Mesenteric fat pad (tissue), 1 donor: ENCODE results near the gene GNAI3. TPM values are rescaled to one million over a fixed set of nuclear protein-coding genes. Genes with fewer than 3 reads are reported as not detected.

Source experiments
- DNase-seq: peaks from one replicate; pipeline ENCODE4 v3.0.0-alpha.2; 2020; ENCODE audit warnings: low spot score
- total RNA-seq: library from RNA; stranded (reverse); fragmentation: NEBNext Ultra II Directional; extraction: Animal tissue kit (Norgen Biotek cat#: 25700); gene quantifications from one replicate; pipeline ENCODE4 v1.2.1, GENCODE V29; 2021
- donor health status: DM: yes; HTN: yes; CAD: no.

GNAI3 gene
- total RNA-seq, 1 donor from 2014 or later, result 8.7 TPM

DNA sequence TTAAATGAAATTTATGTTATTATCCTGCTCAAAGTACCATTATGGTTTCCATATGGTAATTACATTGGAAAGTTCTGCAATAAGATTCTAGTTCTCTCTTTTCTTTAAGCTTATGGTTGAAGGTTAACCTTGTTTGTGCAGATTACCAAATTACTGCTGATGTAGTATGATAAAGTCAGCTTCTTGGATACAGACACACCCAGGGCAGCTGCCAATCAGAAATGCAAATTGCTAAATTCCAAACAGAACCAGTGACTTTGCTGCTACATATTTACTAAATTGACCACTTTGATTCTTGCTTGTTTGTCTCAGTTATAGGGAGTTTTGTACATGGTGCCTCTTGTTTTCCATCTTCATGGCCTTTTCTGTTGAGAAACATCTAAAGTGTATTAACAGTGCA is 44.5 kb downstream of the GNAI3 start:
- DNase-seq, result no peak

DNA sequence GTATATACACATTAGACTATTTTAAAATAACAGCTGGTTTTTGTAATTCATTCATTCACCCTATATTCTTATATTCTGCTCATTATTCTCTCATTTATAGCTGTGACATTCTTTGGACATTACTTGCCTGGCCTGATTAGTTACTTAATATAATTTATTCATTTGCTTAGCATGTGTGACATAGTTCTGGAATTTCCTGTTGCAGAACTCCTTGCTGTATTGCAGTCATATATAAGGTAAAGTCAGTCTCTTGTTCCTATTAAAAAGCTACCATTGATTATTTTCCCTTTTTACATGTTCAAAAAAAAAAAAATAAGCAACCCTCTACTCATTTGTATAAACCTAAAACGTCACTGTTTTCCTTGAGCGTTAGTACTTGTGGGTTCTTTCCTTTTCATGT is 47.1 kb downstream of the GNAI3 start:
- DNase-seq, result no peak

DNA sequence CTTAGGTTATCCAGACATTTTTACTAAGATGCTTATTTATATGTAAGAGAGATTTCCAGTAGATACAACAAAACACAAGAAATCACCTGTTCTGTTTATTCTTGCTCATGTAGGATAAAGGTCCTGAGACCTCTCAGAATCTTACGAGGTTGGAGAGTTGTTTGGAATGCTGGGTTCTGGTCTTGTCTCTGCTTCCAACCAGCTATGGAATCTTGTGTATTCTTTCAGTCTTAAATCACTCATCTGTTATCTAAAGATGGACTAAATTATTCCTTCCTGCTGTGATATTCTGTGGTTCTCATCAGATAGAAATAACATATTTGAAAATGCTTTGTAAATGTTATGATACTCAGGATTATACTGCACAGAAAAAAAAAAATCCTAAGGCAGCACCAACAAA is 49.7 kb downstream of the GNAI3 start:
- DNase-seq, result no peak

DNA sequence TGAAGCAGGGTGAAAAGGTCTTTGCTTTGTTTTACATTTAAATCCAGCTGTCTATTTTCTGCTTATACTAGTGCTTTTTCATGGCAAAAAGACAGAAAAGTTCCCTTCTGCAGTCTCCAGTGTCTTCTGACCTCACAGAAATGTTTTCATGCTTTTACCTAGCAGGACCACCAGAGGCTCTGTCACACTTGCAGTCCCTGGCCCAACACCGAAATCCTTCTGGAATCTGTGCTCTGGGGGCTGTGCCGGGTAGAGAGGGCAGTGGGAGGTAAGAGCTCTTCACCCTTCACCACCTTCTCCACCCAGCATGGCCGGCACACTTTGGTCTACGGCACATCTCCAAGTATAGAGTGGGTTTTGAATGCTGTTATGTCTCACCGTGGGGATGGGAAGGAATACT is 50.2 kb downstream of the GNAI3 start:
- DNase-seq, result no peak

DNA sequence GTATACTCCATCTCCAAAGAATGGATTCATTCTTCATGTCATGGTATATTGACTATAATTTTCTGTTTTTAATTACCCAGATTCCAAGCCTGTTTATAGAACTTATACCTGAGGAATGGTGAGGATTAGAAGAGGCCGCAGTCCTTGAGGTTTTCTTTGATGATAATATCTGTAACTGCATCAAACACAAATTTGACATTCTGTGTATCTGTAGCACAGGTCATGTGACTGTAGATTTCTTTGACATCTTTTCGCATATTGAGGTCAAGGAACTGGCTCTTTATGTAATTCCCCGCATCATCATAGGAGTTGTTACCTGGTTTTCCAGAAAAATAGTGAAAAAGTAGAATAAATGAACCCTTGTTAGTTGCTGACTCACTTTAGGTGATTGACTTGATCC is 54.8 kb downstream of the GNAI3 start:
- no peak for DNase-seq

DNA sequence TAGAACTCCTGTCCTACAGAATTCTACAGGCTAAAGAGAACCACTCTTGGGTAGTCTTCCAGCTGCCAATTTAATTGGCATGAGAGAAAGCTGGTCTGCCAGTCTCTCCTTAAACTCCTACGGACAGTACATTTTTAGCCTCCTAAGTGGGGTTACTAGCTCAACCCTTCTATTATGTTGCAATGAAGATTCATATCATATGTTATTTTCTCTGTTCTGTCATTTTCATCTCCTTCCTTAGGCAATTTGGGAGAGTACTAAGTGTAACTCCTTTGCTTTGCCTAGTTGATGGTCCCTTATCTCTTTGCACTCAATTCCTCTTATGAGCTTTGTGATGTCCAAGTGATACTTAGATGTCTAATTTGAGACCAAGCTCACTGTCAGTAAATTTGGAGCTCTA is 57.0 kb downstream of the GNAI3 start:
- DNase-seq, result no peak

DNA sequence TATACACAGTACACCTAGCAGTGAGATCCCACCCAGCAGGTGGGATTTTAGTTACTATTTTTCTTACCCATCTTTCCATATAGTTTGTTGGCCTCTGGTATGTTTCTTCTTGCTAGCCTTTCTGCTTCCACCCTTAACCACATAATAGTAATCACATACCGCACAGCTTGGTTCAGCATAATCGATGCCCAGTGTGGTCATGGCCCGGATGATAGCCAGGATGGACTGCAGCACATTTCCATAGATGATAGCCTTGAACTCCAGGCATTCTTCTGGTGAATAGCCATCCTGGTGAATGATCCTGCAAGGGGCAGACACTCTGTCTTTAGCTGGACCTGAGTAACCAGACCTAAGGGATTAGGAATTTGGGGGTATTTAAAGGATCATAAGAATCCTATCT is 61.5 kb downstream of the GNAI3 start:
- no peak for DNase-seq

DNA sequence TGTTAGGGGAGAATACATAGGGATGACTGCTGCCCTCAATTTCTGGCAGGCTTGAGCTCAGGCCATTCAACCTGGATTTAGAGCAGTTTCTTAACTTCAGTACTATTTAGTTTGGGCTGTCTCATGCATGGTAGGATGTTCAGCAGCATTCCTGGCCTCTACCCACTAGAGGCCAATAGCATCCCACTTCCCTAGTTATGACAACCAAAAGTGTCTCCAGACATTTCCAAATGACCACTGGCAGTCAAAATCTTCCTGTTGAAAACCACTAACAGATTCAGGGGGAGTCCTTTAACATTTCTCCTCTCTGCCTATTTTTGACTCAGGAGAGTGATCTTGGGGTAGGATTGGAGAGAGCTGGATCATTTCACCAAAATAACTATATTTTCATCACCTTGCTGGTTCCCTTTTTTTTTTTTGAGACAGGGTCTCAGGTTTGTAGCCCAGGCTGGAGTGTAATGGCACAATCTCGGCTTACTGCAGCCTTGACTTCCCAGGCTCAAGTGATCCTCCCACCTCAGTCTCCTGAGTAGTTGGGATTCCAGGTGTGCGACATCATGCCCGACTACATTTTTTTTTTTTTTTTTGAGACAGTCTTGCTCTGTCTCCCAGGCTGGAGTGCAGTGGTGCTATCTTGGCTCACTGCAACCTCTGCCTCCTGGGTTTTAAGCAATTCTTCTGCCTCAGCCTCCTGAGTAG is 62.3 kb downstream of the GNAI3 start:
- no peak for DNase-seq

DNA sequence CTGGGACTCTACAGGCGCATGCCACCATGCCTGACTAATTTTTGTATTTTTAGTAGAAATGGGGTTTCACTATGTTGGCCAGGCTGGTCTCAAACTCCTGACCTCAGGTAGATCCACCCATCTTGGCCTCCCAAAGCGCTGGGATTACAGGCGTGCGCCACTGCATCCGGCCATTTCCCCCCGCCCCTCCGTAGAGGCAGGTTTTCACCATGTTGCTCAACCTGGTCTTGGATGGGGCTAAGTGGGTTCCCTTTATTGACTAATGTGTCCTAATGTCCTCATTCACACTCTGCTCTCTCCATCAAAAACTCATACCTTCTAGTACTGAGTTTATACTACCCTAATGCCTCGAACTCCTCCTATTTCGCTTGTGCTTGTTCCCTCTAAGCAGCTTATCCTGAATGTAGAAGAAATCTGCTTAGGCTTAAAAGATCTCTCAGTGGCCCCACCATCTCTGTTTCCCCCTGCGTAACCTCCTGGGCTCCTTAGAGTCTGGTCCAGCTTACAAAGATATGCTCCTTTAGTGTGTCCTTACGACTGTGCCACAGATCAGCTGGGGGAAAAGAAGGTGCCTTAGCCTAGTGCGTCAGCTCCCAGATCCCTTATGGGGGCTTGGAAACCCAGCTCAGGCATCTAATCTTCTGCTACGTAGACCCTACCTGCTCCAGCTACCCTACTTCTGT is 63.0 kb downstream of the GNAI3 start:
- DNase-seq, result no peak

DNA sequence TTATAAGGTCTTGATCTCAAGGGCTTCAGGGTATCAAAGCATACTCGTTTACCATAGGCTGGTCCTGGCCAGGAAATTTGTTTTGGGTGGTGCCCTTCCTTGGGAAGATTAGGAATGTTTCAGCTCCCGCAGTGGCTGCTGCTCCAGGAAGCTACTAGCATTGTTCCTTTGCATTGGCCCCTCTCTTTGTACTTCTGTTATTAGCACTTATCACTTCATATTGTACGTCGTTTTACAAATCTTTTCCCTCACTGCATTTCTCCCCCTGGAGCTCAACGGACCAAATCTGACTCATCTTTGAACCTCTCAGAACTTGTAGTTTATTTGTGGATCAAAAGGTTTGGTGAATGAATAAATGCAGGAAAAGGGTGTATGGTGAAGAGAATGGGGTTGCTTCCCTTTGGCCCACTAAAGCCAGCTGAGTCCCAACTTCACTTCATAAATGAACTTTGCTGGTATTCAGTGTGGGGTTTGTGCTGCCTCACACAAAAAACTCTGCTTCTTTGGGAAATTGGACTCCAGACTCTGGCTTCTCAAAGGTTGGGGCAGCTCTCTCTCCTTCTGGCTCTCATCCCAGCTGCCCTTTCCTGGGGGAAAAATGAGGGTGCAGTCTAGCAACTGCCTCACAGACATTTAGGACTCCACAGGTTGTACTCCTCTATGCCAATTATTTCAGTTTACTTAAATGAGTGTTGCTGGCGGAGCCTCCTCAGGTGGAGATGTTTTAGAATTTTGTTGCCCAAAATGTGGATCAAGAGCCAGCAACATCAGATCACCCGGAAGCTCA is 65.1 kb downstream of the GNAI3 start:
- no peak for DNase-seq

DNA sequence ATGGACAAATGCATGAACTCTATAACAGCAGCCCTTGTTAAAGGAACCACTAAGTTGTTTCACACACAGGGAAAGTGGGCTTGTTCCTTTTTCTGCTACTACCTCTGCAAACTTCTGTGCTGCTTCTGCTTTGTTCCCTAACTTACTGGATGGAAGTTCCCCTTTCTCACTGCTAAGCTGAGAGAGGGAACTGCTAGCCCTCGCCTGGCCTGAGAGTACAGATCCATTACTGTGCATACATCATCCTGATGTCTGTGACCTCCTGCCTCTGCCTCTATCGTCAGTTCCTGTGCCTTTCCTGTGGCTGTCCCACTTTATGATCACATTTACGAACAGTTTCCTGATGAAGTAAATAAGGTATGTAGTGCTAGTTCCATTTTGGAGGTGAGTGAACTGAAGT is 67.5 kb downstream of the GNAI3 start:
- DNase-seq, result no peak

DNA sequence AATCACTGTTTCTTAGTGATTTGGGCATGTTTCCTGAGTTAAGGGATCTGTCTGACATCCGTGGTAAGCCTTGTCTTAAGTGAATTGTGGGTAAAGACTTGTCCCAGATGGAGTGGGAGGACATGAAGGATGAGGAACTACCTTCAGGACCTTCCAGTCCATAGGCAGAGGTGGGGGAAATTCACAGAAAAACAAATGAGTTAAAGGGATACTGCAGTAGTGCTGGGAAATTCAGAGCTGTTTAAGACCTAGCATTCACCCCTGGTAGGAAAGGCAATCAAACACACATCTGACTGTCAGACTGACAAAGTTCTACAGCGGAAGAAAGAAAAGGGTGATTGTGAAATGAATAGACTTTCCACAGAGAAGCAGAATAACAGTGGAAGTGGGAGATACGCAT is 68.0 kb downstream of the GNAI3 start:
- DNase-seq, result no peak

DNA sequence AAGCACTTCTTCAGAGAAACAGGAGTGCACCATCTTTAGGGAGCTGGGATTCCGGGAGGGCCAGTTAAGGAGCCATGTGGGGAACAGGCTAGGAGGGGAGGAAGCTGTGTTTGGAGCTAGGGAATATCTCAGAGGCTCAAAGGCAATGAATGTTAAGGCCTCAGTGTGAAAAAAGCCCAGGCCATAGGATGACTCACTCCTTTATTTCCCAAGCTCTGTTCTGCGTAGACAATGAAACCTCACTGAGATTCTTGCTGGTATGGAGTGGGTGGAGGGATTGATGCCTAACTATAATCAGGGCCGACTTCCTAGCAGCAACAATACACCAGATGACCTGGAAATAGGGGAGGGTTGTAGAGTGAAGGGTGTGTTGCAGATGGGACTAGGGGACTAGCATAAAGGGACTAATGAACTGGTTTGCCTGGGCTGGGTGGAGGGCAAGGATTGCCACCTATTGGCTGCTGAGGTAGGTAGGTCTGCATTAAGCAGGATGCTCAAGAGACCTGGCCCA is 68.9 kb downstream of the GNAI3 start:
- peak; percentile 26 for DNase-seq

DNA sequence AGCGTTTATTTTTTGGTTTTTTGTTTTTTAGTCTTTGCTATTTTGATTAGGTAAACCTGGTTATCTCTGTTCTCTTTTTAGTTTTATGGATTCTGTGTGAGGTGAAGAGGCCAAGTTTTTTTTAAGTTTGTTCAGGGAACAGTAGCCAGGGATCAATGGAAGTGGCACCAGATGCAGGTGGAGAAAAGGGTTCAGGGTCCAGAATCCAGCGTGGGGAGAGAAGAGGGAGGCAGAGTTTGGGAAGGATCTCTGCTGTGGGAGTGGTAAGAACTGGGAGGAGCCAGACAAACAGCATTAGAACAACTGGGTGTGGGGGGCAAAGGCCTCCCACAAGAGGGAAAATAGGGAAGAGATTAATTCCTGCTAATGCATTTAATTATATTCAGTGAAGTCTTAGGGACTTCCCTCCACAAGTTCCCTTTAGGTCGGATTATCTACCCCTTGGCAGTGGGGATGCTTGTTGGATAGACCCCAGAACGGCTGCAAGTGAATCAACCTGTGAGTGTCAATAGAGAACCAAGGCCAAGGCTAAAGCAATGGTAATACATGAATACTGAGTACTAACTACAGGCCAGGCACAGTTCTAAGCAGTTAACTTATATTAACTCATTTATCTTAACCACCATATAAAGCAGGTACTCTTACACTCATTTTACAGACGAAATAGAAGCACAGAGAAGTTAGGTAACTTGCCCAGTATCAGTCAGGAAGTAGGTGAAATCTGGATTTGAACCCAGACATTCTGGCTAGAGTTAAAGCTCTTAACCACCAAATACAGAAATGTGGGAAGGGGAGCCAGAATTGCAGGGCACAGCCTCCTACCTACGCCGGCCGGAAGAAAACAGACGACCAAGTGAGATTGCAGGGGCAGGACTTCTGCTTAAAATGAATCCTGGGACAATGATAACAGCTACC is 70.5 kb downstream of the GNAI3 start:
- DNase-seq, result no peak

DNA sequence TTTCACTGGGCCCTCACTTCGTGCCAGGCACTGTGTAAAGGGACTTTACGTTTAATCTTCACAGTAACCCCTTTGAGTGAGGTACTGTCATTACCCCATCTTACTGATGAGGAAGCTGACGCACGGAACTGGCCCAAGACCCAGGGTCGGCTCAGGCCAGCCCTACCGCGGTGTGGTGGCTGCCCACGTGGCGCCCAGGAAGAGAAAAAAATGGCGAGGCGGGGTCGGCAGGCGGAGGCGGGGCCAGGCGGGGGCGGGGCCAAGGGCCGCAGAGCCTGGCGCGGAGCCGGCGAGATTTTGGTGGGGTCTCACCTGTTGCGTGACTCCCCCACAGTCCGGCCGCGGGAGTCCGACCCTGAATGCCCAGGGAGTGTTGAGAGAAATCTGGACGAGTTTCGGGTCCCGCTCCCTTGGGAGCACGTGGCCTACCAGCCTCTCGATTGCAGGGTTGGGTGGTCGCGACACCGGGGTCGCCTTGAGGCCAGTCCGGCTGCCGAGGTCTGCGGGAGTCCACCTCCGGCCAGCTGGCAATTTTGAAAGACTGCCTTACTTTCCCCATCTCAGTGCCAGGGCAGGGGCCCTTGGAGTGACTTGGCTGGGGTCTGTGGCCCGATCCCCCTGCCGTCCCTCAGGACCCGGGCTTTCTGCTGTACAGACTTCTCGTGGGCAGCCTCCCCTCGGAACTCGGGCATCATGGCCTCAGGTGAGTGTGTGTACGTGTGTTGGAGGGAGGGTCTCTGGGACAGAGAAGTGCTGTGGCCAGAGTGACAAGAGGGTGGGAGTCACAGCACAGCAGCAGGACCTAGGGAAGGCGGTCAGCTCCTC is 71.4 kb downstream of the GNAI3 start, which contains the start of the genes AMPD2 and GNAT2:
TSS of gene AMPD2 (plus strand) at position 262 of the 825 bp plus-strand sequence. CDS start 1,339 bp downstream, outside the sequence.
TSS of gene GNAT2 (minus strand) at position 41 of the 825 bp plus-strand sequence. CDS start 6,746 bp downstream, outside the sequence.
- peak; percentile 94 for DNase-seq

DNA sequence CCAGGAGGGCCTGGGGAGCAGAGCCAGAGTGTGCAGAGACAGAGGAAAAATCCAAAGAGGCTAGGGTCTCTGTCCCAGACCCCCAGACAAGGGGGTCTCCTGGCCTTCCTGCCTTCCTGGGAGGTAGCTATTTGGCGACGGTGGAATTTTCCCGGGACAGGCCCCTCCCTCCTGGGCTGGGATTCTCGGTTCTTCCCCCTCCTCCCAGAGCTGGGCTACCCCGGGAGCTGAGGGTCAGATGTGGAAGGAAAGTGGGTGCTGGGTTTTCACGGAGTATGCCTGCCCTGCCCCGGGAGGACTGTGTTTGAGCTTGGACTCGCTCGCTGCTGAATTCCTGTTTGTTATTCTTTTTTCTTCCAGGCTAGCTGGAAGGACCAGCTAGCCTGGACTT is 72.0 kb downstream of the GNAI3 start:
- DNase-seq, result no peak

DNA sequence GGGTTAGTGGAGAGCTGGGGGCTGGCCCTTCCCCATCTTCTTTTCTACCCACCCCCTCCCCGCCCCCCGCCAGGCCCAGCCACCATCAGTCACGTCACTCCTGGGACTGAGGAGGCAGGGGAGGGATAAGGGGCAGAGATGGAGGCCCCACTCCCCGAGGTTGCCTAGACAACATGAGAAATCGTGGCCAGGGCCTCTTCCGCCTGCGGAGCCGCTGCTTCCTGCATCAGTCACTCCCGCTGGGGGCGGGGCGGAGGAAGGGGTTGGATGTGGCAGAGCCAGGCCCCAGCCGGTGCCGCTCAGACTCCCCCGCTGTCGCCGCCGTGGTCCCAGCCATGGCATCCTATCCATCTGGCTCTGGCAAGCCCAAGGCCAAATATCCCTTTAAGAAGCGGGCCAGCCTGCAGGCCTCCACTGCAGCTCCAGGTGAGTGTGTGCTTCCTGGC is 72.4 kb downstream of the GNAI3 start:
- DNase-seq, result peak; percentile 98

DNA sequence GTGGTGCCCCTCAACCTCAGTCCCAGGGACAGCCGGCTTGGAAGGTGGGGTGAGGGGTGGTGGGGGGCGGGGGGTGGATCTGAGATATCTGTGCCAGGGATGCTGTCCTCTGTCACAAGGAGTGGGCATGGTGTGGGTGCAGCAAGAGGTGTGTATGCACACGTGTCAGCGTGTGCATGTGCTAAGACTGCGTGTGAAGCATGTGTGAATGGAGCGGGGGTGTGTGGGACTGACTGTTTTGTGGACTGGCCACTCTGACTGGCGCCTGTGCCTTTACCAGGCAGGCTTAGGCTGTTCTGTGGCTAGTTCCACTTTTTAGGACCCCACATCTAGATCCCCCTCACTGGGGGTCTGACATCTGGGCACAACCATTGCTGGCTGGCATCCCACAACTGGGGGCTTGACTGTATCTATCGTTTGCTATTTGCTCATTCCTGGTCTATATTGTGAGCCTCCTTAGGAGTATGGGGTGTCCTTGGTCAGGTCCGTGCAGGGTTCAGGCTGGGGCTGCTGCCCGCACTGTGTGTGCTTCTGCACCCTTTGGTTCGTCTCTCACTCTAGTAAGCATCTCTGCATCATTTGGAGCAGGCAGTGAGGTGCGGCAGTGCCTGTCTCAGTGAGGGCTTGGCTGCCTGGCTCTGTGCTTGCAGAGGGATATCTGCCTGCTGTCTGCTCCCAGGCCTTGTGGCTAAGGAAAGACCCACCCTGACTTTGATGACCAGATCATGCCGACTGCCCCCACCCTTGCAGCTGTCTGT is 73.1 kb downstream of the GNAI3 start:
- no peak for DNase-seq
